ENCODE results near the gene BLVRA. TPM values are rescaled to one million over a fixed set of nuclear protein-coding genes. Genes with fewer than 3 reads are reported as not detected.
"Not testable (repeated sequence)": the region's sequence is repeated elsewhere in the genome, so short reads cannot be mapped to it uniquely, and the experiment has no call there.

BLVRA gene, protein sequence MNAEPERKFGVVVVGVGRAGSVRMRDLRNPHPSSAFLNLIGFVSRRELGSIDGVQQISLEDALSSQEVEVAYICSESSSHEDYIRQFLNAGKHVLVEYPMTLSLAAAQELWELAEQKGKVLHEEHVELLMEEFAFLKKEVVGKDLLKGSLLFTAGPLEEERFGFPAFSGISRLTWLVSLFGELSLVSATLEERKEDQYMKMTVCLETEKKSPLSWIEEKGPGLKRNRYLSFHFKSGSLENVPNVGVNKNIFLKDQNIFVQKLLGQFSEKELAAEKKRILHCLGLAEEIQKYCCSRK
- 84.9 TPM for polyA plus RNA-seq (2012; ENCODE audit: insufficient read depth, insufficient read length)

DNA sequence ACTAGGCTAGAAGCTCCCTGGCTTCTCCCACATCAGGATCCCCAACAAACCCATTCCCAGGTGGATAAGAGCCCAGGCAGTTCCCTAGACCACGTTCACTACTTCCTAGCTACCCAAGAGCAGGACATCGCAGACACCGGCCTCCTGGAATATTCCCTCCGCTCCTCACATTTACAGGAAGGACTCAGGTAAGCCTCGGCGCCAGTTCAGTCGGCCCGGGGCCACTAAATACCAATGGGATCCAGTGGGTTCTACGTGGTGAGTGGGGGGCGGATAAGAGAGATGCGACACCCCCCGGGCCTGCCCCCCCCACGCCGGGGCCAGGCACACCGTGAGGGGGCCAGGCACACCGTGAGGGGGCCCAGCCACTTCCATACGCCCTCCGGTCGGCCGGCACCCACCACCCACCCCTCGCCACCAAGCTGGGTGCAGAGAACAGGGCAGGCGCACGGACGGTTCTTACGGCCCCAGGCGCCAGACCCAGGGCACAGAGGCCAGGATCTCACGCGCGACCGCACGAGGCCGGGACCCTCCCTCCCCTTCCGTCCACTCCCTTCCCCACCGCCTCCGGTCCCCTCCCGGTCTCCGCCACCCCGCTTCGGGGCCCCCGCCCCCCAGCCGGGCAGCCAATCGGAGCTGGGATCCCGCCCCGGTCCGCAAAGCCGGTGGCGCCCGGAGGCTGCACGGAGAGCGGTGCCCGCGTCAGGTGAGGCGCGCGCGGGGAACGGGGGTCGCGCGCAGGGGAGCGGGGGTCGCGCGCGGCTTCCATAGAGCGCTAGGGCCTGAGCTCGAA lies at the start of gene BLVRA:
Gene BLVRA (plus strand): TSS at position 652 of the 793 bp plus-strand sequence. CDS start 12,479 bp downstream, outside the sequence.
- H3K4me3 ChIP-seq (ENCODE audit: low read length), result peak within 1 kb of the TSS; percentile 62
- DNase-seq (ENCODE audit: low read depth, low spot score), result no peak

DNA sequence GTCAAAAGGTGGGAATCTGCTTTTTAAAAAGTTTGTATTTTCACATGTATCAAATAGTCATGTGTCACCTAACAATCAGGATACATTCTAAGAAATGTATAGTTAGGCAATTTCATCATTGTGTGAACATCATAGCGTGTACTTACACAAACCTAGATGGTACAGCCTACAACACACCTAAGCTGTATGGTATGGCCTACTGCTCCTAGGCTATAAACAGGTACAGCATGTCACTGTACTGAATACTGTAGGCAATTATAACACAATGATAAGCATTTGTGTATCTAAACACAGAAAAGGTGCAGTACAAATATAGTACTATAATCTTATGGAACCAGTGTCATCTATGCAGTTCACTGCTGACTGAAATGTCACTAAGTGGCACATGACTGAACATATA lies 47.0 kb upstream of the BLVRA start:
- no peak for DNase-seq (ENCODE audit: low read depth, low spot score)

DNA sequence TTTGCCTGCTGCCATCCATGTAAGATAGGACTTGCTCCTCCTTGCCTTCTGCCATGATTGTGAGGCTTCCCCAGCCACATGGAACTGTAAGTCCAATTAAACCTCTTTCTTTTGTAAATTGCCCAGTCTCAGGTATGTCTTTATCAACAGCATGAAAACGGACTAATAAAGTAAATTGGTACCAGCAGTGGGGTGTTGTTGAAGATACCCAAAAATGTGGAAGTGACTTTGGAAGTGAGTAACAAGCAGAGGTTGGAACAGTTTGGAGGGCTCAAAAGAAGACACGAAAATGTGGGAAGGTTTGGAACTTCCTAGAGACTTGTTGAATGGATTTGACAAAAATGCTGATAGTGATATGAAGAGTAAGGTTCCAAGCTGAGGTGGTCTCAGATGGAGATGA lies 42.5 kb upstream of the BLVRA start:
- H3K4me3 ChIP-seq (ENCODE audit: low read length); DNase-seq (ENCODE audit: low read depth, low spot score): not testable (repeated sequence)

More for the DNA sequence above, 47.0 kb upstream of the BLVRA start:
- H3K4me3 ChIP-seq (ENCODE audit: low read length), result no peak overlapping the region

DNA sequence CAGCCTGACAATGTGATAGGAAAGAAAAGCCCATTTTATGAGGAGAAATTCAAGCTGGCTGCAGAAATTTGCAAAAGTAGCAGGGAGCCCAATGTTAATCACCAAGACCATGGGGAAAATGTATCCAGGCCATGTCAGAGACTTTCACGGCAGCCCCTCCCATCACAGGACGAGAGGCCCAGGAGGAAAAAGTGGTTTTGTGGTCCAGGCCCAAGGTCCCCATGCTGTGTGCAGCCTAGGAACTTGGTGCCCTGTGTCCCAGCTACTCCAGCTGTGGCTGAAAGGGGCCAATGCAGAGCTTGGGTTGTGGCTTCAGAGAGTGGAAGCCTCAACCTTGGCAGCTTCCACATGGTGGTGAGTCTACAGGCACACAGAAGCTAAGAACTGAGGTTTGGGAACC lies 41.9 kb upstream of the BLVRA start:
- peak; percentile 8 for DNase-seq (ENCODE audit: low read depth, low spot score)
- H3K4me3 ChIP-seq (ENCODE audit: low read length), result no peak overlapping the region

DNA sequence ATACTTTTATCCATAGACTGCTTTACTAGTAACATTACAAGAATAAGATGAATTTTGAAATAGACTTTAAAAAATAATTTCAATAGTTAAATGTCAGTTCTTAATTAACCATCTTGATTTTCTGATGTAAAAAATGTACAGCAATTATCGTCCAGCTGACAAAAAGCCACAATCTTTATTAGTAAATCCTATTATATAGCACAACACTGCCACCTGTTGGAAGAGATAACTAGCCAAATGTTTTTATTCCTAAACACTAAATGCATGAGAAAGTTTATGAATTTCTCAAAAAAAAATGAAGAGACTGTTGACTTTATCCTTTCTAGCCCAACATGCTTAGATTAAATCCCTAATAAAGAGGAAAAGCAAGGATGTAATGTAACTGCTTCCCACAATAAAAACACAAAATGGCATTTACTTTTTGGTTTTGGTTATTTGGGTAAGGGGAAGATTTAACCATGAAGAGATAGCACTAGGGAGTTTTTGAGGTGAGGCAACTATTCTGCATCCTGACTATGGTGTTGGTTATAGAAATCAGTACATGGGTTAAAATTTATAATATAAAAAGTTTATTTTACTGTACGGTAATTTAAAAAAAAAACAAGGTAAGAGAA lies 37.2 kb upstream of the BLVRA start:
- peak; percentile 37 for DNase-seq (ENCODE audit: low read depth, low spot score)
- no peak overlapping the region for H3K4me3 ChIP-seq (ENCODE audit: low read length)

DNA sequence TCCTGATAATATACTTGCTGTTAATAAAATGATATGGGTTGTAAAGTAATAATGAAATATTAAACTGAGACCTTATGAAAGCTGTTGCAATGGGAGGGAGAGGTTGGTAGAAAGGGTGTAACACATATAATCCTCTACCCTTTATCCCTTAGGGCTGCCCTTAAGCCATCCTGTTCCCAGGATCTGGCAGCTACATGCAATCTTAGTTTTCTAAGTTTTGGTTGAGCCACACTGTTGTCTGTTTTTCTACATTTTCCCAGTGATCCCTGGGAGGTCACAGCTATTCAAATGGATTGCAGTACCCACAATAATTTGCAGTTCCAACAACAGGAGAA lies 35.5 kb upstream of the BLVRA start:
- H3K4me3 ChIP-seq (ENCODE audit: low read length), result no peak overlapping the region
- no peak for DNase-seq (ENCODE audit: low read depth, low spot score)

DNA sequence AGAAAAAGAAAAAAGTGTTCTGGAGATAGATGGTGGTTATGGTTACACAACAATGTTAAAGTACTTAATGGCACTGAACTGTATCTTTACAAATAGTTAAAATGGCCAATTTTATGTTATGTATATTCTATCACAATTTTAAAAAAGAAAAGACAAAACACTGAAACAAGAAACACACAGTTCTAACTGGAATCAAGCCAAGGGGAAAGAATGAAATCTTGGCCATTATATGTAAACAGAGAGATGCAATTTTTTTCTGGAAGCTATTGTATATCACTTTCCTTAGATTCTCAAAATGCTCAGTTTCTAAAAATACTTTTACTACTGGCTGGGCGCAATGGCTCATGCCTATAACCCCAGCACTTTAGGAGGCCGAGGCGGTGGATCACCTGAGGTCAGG lies 33.2 kb upstream of the BLVRA start:
- H3K4me3 ChIP-seq (ENCODE audit: low read length), result no peak overlapping the region
- no peak for DNase-seq (ENCODE audit: low read depth, low spot score)

DNA sequence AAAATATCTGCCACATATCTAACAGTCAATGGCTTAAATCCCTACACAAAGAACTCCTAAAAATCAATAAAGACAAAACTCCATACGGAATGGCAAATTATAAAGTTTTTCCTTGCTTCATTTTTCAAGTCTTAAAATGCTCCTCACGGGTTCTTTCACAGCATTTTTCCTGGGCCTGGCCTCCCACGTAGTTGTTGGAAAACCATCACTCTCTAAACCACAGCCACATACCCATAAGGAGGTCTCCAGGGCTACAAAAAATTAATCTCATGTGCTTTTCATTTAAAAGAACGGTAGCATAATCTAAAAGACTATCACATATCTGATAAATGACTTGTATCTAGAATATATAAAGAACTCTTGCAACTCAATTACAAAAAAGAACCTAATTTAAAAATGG lies 32.0 kb upstream of the BLVRA start:
- H3K4me3 ChIP-seq (ENCODE audit: low read length), result no peak overlapping the region
- no peak for DNase-seq (ENCODE audit: low read depth, low spot score)

DNA sequence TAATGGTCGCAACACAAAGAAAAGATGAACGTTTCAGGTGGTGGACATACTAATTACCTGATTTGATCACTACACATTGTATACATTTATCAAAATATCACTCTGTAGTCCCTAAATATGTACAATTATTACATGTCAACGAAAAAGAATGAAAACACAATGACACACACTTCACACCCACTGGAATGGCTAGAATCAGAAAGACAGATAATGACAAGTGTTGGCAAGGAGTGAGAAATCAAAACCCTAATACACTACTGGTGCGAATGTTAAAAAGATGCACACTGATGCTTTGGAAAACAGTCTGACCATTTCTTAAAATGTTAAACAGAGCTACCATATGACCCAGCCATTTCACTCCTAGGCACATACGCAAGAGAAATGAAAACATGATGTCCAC lies 31.5 kb upstream of the BLVRA start:
- no peak overlapping the region for H3K4me3 ChIP-seq (ENCODE audit: low read length)
- DNase-seq (ENCODE audit: low read depth, low spot score), result no peak

DNA sequence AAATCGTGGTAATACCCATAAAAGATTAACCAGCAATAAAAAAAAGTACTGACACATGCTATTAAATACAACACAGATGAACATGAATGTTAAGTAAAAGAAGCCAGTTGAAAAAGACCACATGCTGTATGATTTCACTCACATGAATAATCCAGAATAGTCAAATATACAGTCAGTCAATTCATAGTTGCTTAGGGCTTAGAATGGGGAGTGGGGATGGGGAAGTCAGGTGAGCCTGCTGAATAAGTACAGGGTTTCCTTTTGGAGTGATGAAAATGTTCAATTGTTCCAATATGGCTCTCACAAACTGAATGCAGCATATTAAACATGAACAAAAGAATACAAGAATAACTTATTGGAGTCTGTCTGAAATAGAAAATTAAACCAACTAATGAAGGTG lies 31.0 kb upstream of the BLVRA start:
- no peak for DNase-seq (ENCODE audit: low read depth, low spot score)
- H3K4me3 ChIP-seq (ENCODE audit: low read length), result no peak overlapping the region

DNA sequence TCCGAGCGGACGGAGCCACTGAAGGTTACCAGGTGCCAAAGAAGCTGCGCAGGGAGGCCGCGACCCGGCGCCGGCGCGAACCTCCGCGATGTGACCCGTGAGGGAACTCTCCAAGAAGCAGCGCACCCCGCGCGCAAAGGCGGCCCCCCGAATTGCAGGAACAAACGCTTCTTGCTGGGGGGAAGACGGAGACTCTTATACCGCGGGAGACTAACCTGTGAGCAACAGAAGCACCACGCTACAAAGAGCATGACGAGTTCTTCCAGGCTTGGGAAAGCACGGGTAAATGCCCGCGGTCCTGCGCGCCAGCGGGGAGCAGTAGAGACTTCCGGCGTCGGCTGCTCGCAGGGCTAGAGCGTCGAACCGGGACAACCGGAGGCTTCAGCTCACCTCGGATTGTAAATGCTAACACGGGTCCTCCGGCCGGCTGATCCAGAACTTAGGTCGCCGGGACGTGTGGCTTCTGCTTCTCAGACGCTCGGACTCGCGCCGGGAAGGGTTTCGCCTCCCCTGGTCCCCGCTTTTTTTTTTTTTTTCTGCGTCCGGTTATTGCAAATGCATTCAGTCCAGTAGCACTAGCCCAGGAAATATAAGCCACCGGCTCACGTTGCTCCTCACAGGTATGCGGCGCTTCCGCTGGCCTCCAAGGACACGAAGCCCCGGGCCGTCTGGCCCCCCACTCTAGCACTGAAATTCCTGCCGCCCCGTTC lies 29.1 kb upstream of the BLVRA start, which contains the start of gene COA1:
Gene COA1 (minus strand): TSS at position 310 of the 710 bp plus-strand sequence. CDS start 80,909 bp downstream, outside the sequence.
- DNase-seq (ENCODE audit: low read depth, low spot score), result peak; percentile 89
- peak within 1 kb of the TSS; percentile 96 for H3K4me3 ChIP-seq (ENCODE audit: low read length)

DNA sequence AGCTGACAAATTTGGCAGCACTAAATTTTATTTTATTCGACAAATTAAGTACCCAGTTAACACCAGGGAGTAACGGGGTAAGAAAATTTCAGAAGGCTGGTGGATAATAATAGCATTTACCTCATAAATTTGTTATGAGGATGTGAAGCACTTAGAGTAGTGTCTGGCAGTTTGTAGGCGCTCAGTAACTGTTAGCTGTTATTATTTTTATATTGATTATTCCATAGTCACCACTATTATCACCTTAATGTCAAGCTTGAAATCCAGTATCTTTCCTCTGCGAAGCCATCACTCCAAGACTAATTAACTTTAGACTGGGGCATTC lies 28.6 kb upstream of the BLVRA start:
- no peak for DNase-seq (ENCODE audit: low read depth, low spot score)
- peak overlapping the region; percentile 96 for H3K4me3 ChIP-seq (ENCODE audit: low read length)

DNA sequence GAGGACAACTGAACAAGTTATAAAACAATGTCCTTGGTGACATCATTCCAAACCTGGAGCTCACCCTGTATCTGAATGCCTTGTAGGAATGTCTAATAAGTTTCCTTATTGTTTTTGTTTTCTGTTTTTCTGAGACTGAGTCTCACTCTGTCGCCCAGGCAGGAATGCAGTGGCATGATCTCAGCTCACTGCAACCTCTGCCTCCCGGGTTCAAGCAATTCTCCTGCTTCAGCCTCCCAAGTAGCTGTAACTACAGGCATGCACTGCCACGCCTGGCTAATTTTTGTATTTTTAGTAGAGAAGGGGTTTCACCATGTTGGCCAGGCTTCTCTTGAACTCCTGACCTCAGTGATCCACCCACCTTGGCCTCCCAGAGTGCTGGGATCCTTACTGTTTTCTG lies 27.0 kb upstream of the BLVRA start:
- not testable (repeated sequence) for H3K4me3 ChIP-seq (ENCODE audit: low read length); DNase-seq (ENCODE audit: low read depth, low spot score)

DNA sequence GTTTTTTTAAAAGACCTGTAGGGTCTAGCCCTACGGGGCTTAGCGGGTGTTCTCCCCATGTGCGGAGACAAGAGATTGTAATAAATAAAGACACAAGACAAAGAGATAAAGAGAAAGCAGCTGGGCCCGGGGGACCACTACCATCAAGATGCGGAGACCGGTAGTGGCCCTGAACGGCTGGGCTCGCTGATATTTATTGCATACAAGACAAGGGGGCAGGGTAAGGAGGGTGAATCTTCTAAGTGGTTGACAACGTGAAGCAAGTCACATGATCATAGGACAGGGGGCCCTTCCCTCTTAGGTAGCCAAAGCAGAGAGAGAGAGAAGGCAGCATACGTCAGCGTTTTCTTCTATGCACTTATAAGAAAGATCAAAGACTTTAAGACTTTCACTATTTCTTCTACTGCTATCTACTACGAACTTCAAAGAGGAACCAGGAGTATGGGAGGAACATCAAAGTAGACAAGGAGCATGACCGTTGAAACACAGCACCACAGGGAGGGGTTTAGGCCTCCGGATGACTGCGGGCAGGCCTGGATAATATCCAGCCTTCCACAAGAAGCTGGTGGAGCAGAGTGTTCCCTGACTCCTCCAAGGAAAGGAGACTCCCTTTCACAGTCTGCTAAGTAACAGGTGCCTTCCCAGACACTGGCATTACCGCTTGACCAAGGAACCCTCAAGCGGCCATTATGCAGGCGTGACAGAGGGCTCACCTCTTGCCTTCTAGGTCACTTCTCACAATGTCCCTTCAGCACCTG lies 23.7 kb upstream of the BLVRA start:
- H3K4me3 ChIP-seq (ENCODE audit: low read length); DNase-seq (ENCODE audit: low read depth, low spot score): not testable (repeated sequence)

DNA sequence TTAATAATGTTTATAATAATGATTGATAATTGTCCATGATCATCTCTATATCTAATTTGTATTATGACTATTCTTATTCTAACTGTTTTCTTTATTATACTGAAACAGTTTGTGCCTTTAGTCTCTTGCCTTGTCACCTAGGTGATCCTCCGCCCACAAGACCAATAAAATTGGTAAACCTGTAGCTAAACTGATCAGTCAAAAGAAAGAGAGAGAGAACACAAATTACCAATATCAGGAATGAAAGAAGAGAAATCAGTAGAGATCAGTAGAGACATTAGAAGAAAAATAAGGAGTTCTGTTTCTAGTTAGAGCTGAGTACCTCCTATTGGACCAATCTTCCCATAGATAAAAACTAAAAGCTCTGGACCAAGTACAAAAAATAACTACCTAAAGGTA lies 23.1 kb upstream of the BLVRA start:
- no peak overlapping the region for H3K4me3 ChIP-seq (ENCODE audit: low read length)
- DNase-seq (ENCODE audit: low read depth, low spot score), result no peak

DNA sequence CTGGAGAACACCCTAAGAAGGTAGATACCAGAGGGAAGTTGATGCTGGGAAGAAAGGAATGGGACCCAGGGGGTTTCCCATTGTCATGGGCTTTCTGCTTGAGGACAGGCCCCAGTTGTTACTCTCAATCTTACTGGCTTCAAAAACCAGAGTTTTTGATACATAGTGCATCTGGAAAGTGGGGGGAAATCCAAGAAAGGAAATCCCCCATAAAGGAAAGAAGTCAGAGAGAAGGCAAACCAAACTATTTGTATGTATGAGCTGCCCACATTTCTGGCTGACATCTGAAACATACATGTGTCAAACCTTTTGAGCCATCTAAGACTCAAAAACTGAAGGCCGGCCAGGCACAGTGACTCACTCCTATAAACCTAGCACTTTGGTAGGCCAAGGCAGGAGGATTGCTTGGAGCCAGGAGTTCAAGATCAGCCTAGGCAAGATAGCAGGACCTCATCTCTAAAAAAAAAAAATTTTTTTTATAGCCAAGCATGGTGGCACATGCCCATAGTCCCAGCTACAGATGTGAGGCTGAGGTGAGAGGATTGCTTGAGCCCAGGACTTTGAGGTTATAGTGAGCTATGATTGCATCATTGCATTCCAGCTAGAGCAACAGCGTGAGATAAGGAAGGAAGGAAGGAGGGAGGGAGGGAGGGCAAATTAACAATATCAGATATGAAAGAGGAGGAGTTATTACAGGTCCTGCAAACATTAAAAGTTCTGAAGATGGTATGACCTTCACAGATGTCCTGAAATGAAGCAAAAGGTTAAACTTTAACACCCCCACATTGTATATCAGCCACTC lies 22.5 kb upstream of the BLVRA start:
- no peak overlapping the region for H3K4me3 ChIP-seq (ENCODE audit: low read length)
- no peak for DNase-seq (ENCODE audit: low read depth, low spot score)

DNA sequence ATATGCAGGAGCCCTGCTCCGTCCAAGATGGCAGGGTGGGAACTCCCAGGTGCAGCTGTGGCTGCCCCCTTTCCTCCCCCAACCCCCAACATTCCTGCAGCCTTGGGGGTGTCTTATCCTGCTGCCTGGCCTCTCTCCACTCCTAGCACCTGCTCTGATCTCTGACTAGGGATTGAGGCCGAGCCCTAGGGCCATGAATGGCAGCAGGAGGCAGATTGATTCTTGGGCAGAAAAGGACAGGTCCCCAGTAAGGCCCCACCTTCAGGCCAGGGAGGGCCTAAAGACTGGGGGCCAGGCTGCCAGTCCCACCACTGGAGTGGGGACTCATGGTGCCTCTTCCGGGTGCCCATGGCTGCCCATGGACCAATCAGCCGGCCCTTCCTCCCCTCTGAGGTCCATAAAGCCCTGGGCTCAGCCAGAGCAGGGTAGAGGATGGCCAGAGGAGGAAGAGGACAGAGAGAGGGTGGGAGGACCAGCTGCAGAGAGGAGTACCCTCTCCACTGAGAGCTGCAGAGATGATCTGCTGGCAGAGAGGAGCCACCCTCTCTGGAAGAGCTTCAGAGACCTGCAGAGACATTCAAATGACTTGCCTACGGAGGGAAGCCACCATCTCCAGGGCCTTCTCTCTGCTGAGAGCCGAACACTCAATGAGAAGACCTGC lies 20.9 kb upstream of the BLVRA start:
- no peak for DNase-seq (ENCODE audit: low read depth, low spot score)

DNA sequence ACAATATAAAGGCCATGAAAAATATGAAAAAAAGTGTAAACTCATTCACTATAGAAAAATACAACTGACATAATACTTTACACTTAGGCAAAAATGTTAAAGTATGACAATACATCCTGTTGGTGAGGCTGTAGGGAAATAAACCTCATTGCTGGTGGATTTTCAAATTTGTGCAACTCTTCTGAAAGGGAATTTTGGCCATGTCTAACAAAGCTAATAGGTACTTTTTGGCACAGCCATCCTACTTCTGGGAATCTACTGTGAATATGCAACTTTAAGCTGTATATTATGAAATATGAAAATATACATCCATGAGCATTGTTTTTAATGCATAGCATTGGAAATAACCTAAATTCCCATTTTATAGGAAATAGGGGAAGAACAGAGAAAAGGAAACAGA lies 15.8 kb upstream of the BLVRA start:
- no peak for DNase-seq (ENCODE audit: low read depth, low spot score)
- no peak overlapping the region for H3K4me3 ChIP-seq (ENCODE audit: low read length)

More for the DNA sequence above, 20.9 kb upstream of the BLVRA start:
- no peak overlapping the region for H3K4me3 ChIP-seq (ENCODE audit: low read length)

Data from Jurkat, Clone E6-1 (cell line).